ENCODE data around the gene ZNF485.
"Not testable (repeated sequence)": the region's sequence is repeated elsewhere in the genome, so short reads cannot be mapped to it uniquely, and the experiment has no call there.

Gene ZNF485

GRCh38 chr10:43606323-43607198 lies at the start of gene ZNF485:
Gene ZNF485 (plus strand): TSS chr10:43606438. CDS start chr10:43607051, 613 bp downstream.
- FAIRE-seq = no peak

- no peak for FAIRE-seq
Measured at GRCh38 chr10:43557214-43557613, 49.0 kb upstream of the ZNF485 start.

GRCh38 chr10:43569681-43570080 lies 36.6 kb upstream of the ZNF485 start:
- FAIRE-seq = no peak

GRCh38 chr10:43570971-43571370 lies 35.3 kb upstream of the ZNF485 start:
- no peak for FAIRE-seq

GRCh38 chr10:43573250-43574000 lies 32.8 kb upstream of the ZNF485 start:
- no peak for FAIRE-seq

- FAIRE-seq = peak; percentile 75
Measured at GRCh38 chr10:43574001-43574892, 32.0 kb upstream of the ZNF485 start, which contains the start of gene ZNF239. Gene ZNF239 (minus strand): TSS chr10:43574616. CDS start chr10:43558079, 16,537 bp downstream.

GRCh38 chr10:43574906-43575305 lies 31.3 kb upstream of the ZNF485 start:
- no peak for FAIRE-seq

- FAIRE-seq = no peak
Measured at GRCh38 chr10:43576062-43576461, 30.2 kb upstream of the ZNF485 start.

GRCh38 chr10:43576580-43576979 lies 29.7 kb upstream of the ZNF485 start:
- no peak for FAIRE-seq

GRCh38 chr10:43584051-43584450 lies 22.2 kb upstream of the ZNF485 start:
- FAIRE-seq = no peak

GRCh38 chr10:43585046-43585445 lies 21.2 kb upstream of the ZNF485 start:
- no peak for FAIRE-seq

- no peak for FAIRE-seq
Measured at GRCh38 chr10:43585981-43586729, 20.1 kb upstream of the ZNF485 start.

GRCh38 chr10:43586730-43587115 lies 19.5 kb upstream of the ZNF485 start:
- not testable (repeated sequence) for FAIRE-seq

- FAIRE-seq = no peak
Measured at GRCh38 chr10:43591303-43591904, 14.8 kb upstream of the ZNF485 start.

- FAIRE-seq = no peak
Measured at GRCh38 chr10:43594944-43595589, 11.2 kb upstream of the ZNF485 start.

- no peak for FAIRE-seq
Measured at GRCh38 chr10:43595739-43596298, 10.4 kb upstream of the ZNF485 start.

GRCh38 chr10:43596546-43596945 lies 9.7 kb upstream of the ZNF485 start:
- FAIRE-seq = no peak

- no peak for FAIRE-seq
Measured at GRCh38 chr10:43598446-43598845, 7.8 kb upstream of the ZNF485 start.

GRCh38 chr10:43599333-43599732 lies 6.9 kb upstream of the ZNF485 start:
- no peak for FAIRE-seq

GRCh38 chr10:43601576-43601975 lies 4.7 kb upstream of the ZNF485 start:
- FAIRE-seq = not testable (repeated sequence)

- no peak for FAIRE-seq
Measured at GRCh38 chr10:43605850-43606322, 352 bp upstream of the ZNF485 start.
